Islet of Langerhans (tissue), 1 donor: Measurements from ENCODE around the gene COL5A1.

ENCODE experiments used
- FAIRE-seq: peaks from one replicate; lab custom pipeline; 2011; peaks lifted over from hg19 to GRCh38; lab: Jason Lieb, UNC

The COL5A1 gene

DNA sequence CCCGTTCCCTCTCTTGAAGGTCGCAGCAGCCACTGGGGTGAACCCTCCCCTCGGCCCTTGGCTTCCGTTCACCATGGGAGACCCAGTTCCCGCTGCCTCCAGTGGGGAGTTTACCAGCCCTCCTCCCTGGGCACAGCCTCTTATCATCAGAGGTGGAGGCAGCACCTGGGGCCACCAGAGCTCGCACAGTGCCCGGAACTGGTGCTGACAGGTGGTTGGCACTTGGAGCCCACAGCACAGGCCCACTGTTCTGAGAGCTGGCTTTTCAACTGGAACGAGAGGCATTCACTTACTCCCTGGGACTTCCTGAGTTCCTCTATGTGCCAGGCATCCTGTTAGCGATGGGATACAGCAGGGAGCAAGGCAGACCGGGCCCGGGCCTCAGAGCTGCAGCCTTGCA lies 132.2 kb downstream of the COL5A1 start:
- no peak for FAIRE-seq

GRCh38 chr9:134774410-134774809 lies 132.8 kb downstream of the COL5A1 start:
- FAIRE-seq: no peak

DNA sequence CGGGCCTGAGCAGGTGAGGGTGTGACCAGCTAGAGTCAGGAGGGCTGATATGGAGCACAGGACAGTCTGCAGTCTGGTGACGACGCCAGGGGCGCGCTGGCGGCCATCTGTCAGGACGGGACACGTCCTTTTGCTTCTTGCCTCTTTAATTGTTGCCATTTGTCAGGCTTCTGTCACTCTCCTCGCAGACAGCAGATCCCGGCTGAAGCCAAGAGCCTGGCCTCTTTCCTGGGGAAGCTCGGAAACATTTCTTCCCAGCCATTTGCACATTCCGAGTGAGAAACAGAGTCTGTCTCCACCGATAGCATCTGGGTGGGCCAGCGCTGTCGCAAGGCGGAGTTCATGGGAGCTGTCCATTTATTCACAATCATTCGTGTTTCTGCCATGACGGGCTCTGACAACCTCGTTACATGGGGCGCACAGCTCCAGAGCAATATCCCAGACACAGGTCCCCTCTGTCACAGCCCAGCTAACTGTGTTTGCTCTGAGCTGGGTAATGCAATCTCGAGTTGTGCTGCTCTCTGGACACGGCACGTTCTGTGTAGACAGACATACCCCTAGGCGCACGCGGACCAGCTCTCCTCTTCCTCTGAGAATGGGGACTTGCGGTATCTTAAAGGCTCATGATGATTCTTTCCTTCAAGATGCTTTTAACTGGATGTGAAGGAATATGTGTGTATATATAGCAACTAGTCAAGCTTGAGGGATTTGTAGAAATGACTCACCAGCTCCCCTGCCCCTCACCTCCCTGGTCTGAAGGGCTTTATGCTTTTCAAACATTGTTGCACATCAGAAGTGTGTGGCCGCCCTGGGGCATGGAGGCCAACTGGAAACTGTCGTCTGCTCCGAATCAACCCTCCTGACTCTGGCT lies 133.7 kb downstream of the COL5A1 start:
- no peak for FAIRE-seq

GRCh38 chr9:134776080-134776796 lies 134.6 kb downstream of the COL5A1 start:
- FAIRE-seq: no peak

DNA sequence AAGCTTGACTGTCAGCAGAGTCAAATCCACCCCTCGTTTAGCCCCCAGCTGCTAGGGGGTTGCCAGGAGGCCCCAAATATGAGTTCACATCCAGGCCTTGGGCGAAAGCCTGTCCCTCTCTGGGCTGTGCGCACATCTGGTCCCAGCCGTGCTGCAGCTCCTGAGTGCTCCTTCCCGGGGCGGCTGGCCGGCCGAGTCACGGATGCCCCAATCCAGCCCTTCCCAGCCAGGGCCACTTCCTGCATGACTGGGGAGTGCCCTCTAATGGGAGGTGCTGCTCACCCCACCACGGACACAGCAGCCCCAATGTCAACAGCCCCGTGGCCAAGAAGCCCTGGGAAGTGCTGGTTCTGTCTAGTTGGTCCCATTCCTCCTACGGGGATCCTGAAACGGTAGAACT lies 135.6 kb downstream of the COL5A1 start:
- FAIRE-seq: no peak

GRCh38 chr9:134778156-134778555 lies 136.6 kb downstream of the COL5A1 start:
- no peak for FAIRE-seq

GRCh38 chr9:134778841-134779411 lies 137.3 kb downstream of the COL5A1 start:
- no peak for FAIRE-seq

DNA sequence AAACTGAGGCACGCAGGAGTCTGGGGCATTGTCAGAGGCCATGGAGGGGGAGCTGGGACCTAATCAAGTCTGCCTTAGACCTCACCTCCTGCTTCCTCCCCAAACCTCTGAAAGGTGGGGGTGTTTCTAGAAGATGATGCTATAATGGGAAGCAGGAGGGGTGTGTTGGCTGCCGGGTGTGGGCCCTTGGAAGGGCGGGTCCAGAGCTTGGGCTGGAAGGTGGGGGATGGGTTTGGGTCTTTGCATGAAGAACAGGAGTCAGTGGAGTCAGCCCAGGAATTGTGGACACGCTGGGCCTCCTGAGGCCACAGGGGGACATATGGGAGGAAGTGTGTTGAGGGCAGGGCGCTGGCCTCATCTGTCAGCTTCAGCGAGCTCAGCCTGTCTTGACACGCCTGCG lies 138.0 kb downstream of the COL5A1 start:
- FAIRE-seq: no peak

- no peak for FAIRE-seq
These were observed 140.1 kb downstream of the COL5A1 start for GRCh38 chr9:134781591-134782302.

DNA sequence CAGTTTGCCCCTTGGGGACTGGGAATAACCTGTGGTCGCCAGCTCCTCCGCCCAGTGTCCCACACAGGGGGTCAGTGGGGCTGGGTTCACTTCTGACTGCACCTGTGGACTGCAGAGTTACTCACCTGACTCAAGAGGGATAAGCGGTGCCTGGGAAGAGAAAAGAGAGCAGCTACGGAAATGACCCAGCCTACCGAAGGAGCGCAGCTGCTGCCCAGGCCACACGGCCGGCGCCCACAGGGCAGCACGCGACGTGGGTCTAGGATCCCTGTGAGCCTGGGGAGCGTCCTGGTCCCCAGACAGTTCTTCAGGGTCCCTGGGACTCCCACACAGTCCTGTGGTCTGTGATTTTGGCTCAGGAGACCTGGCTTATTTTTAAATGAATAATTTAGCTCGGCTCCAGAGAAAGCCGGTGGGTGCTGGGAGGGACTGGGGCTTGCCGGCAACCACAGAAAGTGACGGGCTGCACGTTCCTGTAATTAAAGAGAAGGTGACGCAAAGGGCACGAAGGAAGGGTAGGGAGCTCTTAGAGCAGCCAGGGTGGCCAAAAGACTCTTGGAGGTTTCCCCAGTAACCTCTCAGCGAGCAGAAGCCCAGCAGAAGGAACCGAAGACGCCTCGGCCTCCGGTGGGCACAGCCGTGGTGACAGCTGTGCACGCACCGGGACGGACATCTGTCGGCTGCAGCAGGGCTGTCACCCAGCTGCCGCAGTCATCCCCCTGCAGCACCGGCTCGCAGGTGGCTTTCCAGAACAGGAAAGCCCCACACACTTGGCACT lies 141.5 kb downstream of the COL5A1 start:
- FAIRE-seq: no peak

- no peak for FAIRE-seq
These were observed 142.1 kb downstream of the COL5A1 start for GRCh38 chr9:134783699-134784039.

DNA sequence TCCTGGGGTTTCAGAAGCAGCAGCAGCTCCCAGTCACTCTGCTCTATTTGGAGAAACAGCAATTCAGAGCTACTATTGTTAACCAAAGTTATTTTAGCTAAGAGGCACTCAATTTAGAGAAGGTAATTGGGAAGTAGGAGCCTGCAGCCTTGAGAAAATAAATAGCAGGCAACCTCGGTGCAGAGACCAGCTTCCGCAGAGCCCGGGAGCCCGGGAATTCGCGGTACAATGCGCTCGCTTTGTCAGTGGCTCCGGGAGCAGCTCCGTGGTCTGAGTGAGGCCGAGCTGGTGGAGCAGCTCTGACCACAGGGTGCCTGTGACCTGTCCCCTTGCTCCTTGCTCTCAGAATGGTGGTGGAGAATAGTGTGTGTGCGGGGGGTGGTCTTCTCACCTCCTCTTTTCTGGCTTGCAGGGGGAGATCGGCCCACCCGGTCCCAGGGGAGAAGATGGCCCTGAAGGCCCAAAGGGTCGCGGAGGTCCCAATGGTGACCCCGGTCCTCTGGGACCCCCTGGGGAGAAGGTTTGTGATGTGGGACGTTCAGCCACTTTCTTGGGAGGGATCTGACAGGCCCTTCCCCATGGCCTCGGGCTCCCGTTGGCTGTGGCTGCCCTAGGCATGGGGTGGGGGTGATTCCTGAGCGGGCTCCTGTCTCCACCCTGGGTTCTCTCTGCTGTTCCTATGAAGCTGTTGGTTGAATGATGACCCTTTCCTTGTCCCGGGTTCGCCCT lies 143.1 kb downstream of the COL5A1 start:
- FAIRE-seq: no peak

DNA sequence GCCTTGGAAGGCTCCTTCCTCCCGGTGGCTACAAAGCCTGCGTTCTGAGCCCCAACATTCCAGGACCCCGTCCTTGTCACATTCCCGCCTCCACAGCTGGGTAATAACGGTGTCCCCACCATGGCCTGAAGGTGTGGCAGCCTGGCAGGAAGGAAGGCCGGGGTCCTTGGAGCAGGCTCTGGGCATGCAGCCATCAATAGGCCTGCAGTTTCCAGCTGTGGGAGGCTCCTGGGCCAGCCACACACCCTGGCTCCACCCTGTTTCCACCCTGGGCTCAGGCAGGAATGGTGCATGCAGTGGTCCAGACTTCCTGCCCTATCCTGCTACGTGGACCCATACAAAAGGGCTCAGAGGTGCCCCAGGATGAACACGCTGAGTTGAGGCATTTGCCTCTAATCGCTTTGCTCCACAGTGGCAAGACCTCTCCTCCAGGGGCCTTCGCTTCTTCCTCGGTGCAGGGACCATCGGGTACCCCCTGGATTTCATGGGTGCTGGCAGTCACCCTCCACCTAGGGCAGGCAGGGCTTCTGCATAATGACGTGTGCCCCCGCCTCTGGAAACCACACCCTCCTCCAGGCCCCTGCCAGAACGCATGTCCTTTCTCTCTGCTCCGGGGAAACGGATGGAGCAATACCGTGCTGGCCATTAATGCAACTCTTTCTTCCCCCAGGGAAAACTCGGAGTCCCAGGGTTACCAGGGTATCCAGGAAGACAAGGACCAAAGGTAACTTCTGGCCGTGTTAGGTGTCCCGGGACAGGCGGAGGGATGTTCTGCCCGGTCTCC lies 143.9 kb downstream of the COL5A1 start:
- no peak for FAIRE-seq

DNA sequence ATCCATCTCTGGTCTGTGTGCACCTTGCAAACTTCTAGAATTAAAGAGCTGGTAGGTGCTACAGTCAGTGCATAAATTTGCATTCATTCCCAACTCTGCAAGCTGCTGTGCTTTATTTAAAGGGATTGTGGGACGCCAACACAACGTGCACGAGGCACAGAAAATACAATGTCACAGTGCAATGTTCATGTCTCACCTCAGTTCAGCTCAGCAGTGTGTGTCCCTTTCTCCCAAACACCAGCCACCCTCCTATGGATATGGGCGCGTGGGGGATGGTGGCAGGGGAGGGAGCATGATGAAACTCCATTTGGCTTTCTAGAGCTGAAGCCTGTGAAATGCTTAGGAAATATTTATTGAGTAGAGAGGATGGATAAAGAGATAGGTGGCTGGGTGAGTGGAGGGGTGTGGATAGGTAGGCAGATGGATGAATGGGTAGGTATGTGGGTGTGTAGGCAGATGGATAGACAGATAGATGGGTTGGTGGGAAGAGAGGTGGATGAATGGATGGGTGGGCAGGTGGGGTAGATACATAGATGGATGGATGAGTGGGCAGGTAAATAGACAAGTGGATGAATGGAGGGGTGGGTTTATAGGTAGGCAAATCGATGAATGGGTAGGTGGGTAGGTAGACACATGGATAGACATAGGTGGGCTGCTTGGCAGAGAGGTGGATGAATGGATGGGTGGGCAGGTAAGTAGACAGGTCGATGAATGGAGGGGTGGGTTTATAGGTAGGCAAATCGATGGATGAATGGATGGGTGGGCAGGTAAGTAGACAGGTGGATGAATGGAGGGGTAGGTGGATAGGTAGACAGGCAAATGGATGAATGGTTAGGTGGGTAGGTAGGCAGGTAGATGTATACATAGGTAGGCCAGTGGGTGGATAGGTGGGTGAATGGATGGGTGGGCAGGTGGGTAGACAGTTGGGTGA lies 146.3 kb downstream of the COL5A1 start:
- no peak for FAIRE-seq

GRCh38 chr9:134789168-134789567 lies 147.6 kb downstream of the COL5A1 start:
- no peak for FAIRE-seq

DNA sequence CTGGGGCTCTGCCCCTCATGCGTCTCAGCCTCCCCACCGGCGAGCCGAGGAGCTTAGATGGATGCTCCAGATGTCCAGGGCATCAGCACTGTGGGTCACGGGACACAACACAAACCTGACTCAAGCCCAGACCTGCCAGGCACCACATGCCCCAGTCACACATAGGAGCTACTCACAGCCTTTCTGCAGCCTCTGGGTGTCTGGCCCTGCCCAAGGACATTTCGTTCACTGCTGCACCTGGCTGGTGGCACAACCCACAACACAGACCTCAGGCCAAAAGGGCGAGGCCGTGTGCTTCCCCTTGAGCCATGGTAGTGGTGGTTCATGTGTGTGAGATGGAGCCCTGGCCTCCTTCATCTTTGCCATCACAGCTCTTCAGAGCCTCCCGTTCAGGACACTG lies 149.4 kb downstream of the COL5A1 start:
- no peak for FAIRE-seq

GRCh38 chr9:134792627-134793026 lies 151.0 kb downstream of the COL5A1 start:
- FAIRE-seq: no peak

DNA sequence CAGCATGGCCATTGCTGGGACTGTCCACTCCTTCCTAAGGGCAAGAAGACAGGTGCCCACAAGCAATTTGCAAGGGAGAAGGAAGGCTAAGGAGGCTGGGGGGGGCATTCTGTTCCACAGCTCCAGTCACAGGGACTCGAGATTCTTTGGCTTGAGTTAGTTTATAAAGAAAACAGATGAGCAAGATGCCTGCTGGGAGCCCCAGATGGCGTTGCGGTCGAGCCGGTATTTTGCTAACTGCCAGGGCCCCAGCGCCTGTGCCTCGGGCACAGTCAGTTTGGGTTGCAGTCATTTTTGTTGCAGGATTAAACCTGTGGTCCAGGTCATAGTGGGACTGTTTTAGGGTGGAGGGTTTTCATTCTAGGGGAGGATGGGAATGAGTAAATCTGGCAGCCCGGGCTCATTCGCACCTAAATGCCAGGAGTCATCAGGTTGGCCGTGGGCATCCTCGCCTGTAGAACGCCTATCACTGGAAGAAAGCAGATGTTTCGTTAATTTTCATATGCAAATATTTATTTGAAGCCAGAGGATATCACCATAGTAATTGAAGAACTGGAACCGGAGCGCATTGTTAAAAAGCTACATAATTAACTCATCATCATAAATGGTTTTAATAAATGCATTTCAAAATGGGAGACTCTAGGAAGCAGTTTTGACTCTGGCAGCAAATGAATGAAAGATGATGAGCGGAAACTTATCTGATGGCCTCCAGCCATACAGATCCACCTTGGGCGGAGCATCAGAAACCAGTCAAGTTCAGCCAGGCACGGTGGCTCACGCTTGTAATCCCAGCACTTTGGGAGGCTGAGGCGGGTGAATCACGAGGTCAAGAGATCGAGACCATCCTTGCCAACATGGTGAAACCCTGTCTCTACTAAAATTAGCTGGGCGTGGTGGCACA lies 151.9 kb downstream of the COL5A1 start:
- no peak for FAIRE-seq
